Heart left ventricle (tissue), 13 donors: ENCODE results near the gene XNDC1N.

Experiments used
- CTCF ChIP-seq, 12 donors: fragments of 200-600 bp; sonication (generic) in 4 of 12; IDR thresholded peaks; one replicate each; pipeline versions ENCODE4 v1.5.0 to v1.8.0; 2018 to 2022; ENCODE audit warnings: antibody characterized with exemption in 12 of 12, mild to moderate bottlenecking in 5 of 12
- POLR2A ChIP-seq, 2 donors: fragments of 450-650 bp; IDR thresholded peaks; one replicate each; pipeline ENCODE4 v1.6.1; 2017; ENCODE audit warnings: antibody characterized with exemption in 2 of 2, mild to moderate bottlenecking in 2 of 2, moderate library complexity in 2 of 2
- donor health status: ischemic (EF 13 %, LVEDD 7.1; RV severe dilation, severe dysfunction).
- donor health status: DM: no; HTN: yes; CAD: no.
- donor health status: DM: no; HTN: no; CAD: no.
- donor health status: ischemic (EF 25% LVEDD 6.9; RV normal size, moderate dysfunction).
- donor health status: ischemic (EF 25% LVEDD 5.7; RV mildly dilated, moderate dysfunction).
- donor health status: ischemic (EF 35%, LVEDD 5.7; RV mildly dilated, moderate dysfunction).
- donor health status: nonischemic (EF 11% LVEDD 7.7; RV severe dilation, severe dysfunction).
- donor health status: DM: yes; HTN: yes; CAD: no.
- donor health status: PGD.
- donor health status: ischemic (EF 29% LVEDD 5.4; RV normal size, mild dysfunction).
- donor health status: nonischemic (EF 23%, LVEDD 6.1; RV moderate dilation, normal function).

- TF ChIP-seq POLR2A (IDR thresholded peaks at IDR 0.05) = no peak
- no peak for TF ChIP-seq CTCF (IDR thresholded peaks at IDR 0.05)
These were observed 32.4 kb downstream of the XNDC1N start for GRCh38 chr11:71895961-71896360.
